Activated T-cell treated with anti-CD3 and anti-CD28 coated beads for 1 hour (primary cell): ENCODE measurements around the gene PPP1R27.

Experiments
- DNase-seq: peaks from one replicate; pipeline ENCODE4 v3.0.0-alpha.2; 2020; ENCODE audit warnings: low read depth

PPP1R27 gene

DNA sequence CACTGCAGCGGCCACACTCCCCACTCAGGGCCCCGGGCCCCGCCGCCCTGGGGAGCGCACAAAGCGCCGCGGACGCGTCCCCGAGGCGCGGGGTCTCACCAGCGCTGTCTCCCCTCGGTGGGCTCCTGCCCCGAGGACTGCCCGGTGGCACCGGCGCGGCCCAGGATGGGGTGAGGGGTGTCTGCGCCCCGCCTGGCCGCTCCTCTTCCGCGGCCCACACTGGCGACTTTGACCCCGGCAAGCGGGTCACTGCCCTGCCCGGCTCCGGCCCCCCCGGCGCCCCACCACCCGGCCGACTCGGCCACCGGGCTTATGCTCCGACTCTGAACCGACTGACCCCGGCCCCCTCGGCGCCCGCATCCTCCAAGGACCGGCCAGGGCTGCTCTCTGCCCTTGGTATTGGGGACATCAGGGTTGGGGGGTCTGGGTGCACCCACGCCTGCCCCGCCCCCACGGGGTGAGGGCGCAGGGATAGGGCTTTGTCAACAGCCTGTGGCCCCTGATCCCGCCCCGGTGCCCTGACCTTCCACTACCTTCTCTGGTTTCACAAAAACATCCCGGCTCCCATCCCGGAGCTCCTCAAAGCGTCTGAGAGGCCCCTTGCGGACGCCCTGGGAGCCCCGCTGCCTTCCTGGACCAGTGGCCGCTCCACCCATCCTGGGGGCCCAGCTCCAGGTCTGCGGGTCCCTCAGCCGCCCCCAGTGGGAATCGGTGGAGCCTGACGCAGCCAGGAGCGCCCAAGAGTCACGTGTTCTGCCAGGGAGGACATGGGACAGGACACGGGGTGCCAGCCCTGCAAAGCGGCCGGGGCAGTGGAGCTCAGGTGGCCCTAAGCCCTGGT lies 30.1 kb downstream of the PPP1R27 start:
- DNase-seq = no peak

DNA sequence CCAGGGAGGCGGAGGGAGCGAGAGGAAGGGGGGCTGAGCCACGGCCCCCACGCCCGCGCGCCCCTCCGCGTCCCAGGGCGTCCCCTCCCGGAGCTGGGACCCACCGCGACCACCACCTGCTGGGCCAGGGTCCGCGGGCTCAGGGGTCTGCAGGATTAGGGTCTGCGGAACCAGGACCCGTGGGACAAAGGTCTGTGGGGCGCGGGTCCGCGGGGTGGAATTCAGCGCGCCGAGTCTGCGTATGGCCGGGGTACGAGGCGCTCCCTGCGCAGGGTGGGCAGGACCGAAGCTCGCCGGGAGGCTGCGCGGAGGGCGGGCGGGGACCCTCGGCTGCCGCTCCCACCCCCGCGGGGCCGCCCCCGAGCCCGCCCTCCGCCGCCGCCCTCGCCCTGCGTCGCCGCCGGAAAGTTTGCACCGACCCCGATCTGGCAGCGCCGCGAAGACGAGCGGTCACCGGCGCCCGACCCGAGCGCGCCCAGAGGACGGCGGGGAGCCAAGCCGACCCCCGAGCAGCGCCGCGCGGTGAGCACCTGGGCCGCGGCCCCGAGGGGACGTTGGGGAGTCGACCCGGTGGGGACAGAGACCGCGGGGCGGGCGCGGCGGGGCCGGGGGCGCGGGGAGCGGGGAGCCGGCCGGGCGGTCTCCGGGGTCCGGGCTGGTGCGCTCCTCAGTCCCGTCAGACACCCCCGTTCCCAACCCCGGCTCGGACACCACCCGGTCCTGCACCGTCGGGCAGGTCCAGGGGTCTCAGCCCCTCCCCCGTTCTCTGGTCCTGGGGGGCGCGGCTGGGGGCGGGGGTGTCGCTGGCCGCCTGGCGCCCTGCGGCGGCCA lies 30.9 kb downstream of the PPP1R27 start, which contains the start of gene GCGR:
Gene GCGR, plus strand, starts transcription at position 423 of the 831 bp plus-strand sequence. CDS start 4,869 bp downstream, outside the sequence.
- no peak for DNase-seq

DNA sequence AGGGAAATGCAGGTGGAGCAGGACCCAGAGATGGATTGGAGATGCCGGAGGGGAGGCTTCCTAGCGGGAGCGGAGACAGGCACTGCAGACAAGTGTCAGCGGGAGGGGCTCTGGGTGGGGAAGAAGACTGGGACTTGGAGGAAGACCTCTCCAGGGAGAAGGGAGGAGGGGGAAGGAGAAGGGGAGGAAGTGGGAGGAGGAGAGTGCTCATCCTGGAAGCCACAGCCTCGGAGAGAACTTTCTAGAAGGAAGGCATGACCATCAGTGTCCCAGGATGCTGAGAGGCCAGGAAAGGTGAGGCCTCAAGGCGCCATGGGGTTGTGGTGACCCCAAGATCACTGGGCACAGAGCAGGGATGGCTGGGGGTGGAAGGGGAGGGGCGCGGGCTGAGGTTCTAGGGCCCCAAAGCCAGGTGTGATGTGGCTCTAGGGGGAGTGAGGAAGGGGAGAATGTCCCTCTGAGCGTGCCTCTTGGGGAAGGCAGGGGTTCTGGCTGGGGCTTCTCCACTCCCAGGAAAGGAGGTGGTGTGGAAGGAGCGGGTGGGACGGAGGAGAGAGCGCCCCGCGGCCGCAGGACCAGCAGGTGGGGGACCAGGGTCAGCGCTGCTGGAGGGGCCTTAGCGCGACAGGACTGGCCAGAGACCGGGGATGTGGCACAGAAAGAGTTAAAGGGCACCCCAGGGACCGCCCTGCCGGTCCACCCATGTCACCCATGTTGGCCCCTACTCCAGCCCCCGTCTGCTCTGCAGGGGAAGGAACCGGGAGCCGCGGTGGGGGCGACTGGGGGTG lies 31.8 kb downstream of the PPP1R27 start:
- no peak for DNase-seq

DNA sequence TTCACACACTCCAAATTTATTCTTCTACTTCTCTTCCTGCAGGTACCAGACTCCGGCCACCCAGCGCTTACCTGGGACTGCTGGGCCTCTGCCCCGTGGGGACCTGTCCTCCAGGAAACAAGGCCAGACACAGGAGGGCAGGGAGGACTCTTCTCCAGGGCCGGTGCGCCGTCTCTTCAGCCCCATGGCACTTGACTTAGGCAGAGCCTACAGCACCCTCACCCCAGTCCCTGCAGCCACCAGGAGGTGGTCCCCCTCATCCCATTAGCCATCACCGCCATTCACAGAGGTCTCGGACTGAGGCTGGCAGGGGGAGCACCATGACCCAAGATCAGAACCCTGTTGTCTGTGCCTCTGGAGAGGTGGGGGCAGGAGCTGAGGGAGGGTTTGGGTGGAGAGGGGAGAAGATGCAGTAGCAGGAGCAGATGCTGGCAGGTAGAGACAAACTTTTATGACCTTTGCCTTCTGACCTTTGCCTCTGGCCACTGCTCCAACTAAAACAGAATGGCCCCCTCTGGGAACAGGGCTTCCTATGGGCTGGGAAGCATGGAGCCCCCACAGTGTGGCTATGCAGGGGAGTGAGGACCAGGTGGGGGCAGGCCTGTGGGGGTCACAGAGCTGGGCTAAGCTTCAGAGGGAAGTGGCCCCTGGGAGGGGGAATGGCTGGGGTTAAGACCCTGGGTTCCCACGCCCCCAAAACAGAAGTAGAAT lies 32.6 kb downstream of the PPP1R27 start:
- no peak for DNase-seq

DNA sequence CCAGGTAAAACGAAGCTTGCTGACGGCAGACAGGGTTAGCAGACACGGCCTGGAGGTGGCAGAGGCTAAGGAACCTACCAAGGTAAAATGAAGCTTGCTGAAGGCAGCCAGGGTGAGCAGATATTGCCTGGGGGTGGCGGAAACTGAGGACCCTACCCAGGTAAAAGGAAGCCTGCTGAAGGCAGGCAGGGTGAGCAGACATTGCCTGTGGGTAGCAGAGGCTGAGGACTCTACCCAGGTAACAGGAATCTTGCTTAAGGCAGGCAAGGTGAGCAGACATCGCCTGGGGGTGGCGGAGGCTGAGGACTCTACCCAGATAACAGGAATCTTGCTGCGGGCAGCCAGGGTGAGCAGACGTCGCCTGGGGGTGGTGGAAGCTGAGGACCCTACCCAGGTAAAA lies 33.5 kb downstream of the PPP1R27 start:
- DNase-seq = no peak

DNA sequence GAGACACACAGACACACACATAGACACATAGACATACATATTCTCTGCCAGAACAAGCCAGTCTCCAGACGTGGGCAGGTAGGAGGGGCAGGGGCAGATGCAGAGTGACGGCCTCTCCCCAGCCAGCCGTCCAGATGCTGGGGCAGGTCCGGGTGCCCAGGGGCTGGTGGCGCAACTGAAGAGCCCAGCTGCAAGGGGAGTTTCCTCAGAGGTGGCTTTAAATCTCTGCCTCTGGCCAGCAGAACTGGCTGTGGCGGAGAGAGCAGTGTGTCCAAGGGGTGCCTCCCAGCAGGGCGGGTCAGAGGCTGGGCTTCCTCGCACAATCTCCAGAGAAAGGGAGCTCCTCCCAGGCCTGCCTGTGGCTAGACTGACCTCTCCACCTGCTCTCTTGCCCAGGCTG lies 40.3 kb downstream of the PPP1R27 start:
- DNase-seq = no peak

DNA sequence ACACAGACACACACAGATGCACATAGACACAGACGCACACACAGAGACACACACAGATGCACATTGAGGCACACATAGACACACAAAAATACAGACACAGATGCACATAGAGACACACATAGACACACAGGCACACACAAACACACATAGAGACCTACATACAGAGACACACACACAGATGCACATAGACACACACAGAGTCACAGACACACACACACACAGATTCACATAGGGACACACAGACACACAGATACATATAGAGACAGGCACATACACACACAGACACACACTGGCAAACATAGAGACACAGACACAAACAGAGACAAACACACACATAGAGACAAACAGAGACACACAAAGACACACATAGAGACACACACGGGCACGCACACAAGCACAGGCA lies 40.8 kb downstream of the PPP1R27 start:
- DNase-seq = no peak

DNA sequence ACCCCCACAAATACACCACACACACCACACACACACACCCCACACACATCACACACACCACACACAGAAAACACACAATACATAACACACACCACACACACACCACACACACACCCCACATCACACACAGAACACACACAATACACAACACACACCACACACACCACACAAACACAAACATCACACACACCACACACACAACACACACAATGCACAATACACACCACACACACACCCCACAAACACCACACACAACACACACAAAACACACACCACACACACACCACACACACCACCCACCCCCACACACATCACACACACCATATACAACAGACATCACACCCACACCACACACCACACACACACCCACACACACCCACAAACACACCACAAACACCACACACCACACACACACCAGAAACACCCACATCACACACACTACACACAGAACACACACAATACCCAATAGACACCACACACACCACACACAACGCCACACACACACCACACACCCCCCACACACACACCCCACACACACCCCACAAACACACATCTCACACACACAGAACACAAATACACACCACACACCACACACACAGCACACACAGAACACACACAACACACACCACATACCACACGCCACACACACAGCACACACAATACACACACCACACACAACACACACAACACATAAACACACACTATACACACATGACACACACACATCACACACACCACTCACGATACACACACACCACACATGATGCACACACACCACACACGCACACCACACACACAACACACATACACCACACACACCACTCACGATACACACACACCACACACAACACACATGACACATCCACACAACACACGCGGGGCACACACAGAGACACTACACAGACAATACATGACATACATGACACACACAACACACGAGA lies 41.9 kb downstream of the PPP1R27 start:
- DNase-seq = no peak
